Omental fat pad (tissue), 4 donors: ENCODE measurements around the gene SRRM5. TPM values are rescaled to one million over a fixed set of nuclear protein-coding genes. Genes with fewer than 3 reads are reported as not detected.
A peak's percentile ranks its signal among the peaks of the same experiment; 100 is the strongest.

Experiments used
- ATAC-seq: fragments of 150-250 bp; one replicate; pipeline ENCODE4 v1.9.1; 2016; ENCODE audit warnings: mild to moderate bottlenecking, moderate library complexity; ENCODE audit not compliant: low FRiP score
- DNase-seq: peaks from one replicate; pipeline ENCODE4 v3.0.0-alpha.2; 2019; ENCODE audit warnings: low spot score
- CTCF ChIP-seq, 3 donors: fragments of 450-650 bp; IDR thresholded peaks; one replicate each; pipeline ENCODE4 v1.5.1; 2016 to 2017; ENCODE audit warnings: antibody characterized with exemption in 3 of 3, mild to moderate bottlenecking in 3 of 3, moderate library complexity in 2 of 3
- total RNA-seq, 4 donors: library from RNA; depleted of rRNA; stranded (reverse); fragments of >200 nt; gene quantifications; one replicate each; pipeline ENCODE4 v1.1.0, GENCODE V29; 2016

SRRM5 gene
- total RNA-seq, 4 donors from 2014 or later = 0.12 to 0.46 (median 0.38) TPM; not detected in 1

- no peak for ATAC-seq
Measured at GRCh38 chr19:43616306-43616705, 4.4 kb downstream of the SRRM5 start.

GRCh38 chr19:43616954-43617353 lies 5.1 kb downstream of the SRRM5 start:
- DNase-seq = no peak
- no peak for ATAC-seq
- no peak for TF ChIP-seq CTCF (IDR thresholded peaks at IDR 0.05)

More at GRCh38 chr19:43616306-43616705, 4.4 kb downstream of the SRRM5 start:
- TF ChIP-seq CTCF (IDR thresholded peaks at IDR 0.05) = no peak
- DNase-seq = no peak

- no peak for DNase-seq
- TF ChIP-seq CTCF (IDR thresholded peaks at IDR 0.05) = no peak
- ATAC-seq = peak; percentile 39
Measured at GRCh38 chr19:43618921-43619261, 7.0 kb downstream of the SRRM5 start.

GRCh38 chr19:43619262-43620060 lies 7.6 kb downstream of the SRRM5 start, which contains the start of gene ZNF428:
ZNF428 (minus strand) TSS chr19:43619629; CDS start chr19:43614304, 5,325 bp downstream.
- ATAC-seq = peak; percentile 97
- DNase-seq = peak; percentile 69
- no peak for TF ChIP-seq CTCF (IDR thresholded peaks at IDR 0.05)

GRCh38 chr19:43620061-43621001 lies 8.4 kb downstream of the SRRM5 start:
- ATAC-seq (no peak), DNase-seq (no peak)
- TF ChIP-seq CTCF (IDR thresholded peaks at IDR 0.05) = no peak

- no peak for DNase-seq
- ATAC-seq = no peak
- TF ChIP-seq CTCF (IDR thresholded peaks at IDR 0.05) = no peak
Measured at GRCh38 chr19:43622070-43622469, 10.2 kb downstream of the SRRM5 start.
